Neural progenitor cell (in vitro differentiated cells): Measurements from ENCODE around the gene ZNF500.

Experiments
- EZH2 ChIP-seq: fragments of 200-600 bp; sonication (generic); IDR thresholded peaks from 2 replicates; pipeline ENCODE4 v1.6.1; 2017; ENCODE audit warnings: antibody characterized with exemption, mild to moderate bottlenecking, moderate library complexity
- EZH2phosphoT487 ChIP-seq: fragments of 200-600 bp; sonication (generic); IDR thresholded peaks from 2 replicates; pipeline ENCODE4 v1.6.1; 2017; ENCODE audit warnings: antibody characterized with exemption

- no peak for TF ChIP-seq EZH2
- no peak for TF ChIP-seq EZH2phosphoT487
Measured at GRCh38 chr16:4795828-4796572, 29.0 kb upstream of the ZNF500 start.
